GM19238 (cell line): Measurements from ENCODE around the gene IPCEF1.
"Not testable (repeated sequence)": the region's sequence is repeated elsewhere in the genome, so short reads cannot be mapped to it uniquely, and the experiment has no call there.

Experiments
- DNase-seq: peaks from one replicate; pipeline ENCODE4 v3.0.0; 2011; ENCODE audit warnings: low spot score; ENCODE audit not compliant: insufficient read length

Gene IPCEF1

DNA sequence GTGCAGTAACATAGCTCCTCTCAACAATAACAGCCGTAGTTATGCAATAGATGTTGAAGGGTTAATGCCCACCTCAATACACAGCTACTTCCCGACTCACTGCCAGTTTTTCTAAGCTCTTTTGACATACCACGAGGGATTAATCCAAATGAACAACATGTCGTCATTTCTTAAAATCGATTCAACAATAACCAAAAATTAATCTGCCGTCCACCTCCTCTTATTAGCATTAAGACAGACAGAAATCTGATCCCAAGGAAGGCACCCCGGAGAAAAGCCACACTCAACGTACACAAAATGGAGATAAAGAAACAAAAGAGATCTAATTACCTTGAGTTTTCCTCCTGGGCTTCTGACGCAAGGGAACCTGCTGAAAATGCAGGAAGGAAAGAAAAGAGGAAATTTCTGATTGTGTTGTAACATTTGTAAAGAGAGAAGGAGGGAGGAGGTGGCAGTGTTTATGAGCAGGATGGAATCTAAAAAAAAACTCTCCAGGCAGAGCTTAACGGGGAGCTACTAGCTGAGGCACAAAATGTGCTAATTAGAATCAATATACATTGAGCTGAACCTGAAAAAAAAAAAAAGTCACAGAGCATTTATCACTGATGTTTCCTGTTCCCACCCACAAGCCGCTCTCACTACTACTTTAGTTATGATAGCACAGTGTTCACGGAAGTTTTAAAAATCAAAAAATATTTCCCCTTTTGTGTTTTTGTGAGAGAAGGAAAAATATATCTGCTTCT, 109.3 kb downstream of the IPCEF1 start:
- DNase-seq: no peak

DNA sequence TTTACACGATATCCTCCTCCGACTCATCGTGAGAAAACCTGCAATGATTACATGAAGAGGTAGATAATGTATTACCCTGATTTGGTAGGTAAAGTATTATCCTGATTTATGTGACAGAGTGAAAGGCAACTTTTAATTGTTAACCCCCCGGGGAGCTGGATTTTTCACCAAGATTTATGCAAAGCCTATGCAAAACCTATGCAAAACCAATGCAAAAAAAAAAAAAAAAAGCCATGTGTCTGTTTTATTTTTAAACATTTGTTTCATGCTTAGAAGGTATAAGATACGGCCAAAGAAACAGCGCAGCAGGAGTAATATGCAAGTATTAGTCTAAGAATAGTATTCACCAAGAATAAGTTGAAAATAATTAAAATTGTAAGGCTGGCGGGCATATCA, 109.9 kb downstream of the IPCEF1 start:
- no peak for DNase-seq

DNA sequence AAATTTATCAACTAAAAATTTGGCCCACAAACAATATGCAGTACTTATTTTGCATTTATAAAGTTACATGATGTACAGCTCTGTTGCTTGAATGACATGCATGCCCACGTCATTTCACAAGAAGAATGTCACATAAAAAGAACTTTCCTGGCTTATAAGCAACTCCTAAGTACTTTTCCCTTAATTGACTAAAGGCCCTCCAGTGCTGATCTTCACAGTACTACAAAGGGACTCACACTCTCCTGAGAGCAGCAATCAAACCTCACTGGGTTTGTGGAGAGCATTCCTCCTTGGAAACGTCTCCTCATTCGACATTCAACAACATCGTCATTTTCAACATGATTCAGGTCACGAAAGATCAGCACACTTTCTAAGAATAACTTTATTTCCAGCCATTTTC, 111.1 kb downstream of the IPCEF1 start:
- no peak for DNase-seq

DNA sequence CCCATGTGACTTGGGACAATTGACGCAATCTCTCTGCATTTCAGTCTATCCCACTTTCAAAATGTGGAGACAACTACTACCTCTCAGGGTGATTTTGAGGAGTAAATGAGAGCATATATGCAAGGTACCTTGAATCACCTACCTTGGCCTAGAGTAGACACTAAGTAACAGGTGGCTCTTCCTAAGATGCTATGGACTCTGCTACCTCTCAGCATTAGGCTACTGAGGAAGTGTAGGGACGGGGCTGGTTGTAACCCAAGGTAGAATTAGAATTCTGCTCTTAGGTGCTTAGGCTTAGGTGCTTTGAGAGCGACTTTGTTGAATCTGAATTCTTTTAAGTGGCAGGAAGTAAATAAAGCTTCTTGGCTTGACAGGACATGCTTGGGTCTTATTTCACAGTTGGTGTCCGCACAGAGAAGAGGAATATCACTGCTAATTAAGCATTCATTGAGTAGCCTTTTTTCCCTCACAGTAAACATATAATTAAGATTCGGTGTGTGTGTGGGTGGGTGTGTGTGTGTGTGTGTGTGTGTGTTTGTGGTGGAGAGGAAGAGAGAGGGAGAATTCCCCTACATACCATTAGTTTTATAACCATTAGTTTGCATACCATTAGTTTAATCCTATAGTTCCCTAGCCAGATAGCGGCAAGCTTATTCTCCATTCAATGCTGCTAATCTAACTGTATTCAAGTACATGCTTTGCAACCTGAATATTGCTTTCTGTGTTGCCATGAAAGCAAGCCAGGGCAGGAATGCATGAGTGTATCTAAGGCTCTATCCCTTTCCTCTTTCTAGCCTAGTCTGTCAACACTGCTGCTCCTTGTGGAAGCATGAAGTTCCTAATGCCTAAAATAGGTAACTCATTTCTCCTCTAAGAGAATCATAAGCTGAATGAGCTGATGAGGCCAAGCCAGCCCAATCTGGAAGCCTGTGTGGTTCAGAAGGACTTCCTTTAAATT, 112.5 kb downstream of the IPCEF1 start:
- no peak for DNase-seq

DNA sequence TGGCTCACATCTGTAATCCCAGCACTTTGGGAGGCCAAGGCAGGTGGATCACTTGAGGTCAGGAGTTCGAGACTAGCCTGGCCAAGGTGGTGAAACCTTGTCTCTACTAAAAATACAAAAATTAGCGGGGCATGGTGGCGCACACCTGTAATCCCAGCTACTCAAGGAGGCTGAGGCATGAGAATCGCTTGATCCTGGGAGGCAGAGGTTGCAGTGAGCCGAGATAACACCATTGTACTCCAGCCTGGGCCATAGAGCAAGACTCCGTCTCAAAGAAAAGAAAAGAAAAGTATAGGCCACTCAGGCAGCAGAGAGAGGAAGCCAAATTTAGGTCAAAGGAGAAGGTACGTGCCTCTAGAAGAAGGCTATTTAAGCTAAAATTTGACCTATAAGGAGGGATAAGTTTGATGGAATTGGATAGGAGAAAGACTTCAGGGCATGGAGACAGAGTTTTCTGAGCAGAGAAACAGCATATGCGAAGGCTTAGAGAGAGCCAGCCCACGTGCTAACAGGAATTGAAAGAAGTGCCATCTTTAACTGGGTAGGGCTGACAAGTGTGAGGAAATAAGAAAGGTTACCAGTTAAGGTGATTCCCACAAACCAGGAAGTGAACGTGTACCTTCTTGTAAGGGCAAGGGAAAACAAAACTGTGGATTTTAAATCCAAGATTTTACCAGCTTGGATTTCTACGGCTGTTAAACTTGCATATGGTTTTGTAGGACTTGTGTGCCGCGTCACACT, 113.8 kb downstream of the IPCEF1 start:
- no peak for DNase-seq

DNA sequence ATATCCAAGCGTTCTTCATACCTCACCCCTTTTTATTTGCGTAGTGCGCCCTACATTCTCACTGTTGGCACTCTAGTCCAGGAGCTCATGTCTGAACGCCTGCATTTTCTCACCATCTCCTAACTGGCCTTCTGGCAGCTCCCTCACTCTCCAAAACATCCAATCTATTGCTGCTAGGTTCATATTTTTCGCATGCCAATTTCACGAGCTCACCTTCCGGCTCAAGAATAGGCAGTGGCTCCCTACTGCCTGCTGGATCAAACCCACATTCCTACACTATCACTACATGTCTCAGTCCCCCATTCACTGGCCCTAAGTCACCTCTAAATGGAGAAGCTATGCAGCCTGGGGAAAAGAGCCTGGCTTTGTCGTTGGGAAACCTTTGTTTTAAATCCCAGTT, 115.0 kb downstream of the IPCEF1 start:
- no peak for DNase-seq

DNA sequence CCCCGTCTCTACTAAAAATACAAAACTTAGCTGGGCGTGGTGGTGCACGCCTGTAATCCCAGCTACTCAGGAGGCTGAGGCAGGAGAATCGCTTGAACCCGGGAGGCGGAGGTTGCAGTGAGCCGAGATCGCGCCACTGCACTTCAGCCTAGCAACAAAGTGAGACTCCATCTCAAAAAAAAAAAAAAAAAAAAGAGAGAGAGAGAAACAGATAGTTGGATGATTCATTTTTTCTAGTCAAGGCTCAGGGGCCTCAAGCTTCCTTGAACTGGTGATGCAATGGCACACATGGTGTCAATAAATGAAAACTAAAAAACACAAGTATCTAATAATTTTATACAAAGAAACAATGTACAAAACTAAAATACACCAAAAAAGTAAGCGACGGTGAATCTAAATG, 115.5 kb downstream of the IPCEF1 start:
- not testable (repeated sequence) for DNase-seq

DNA sequence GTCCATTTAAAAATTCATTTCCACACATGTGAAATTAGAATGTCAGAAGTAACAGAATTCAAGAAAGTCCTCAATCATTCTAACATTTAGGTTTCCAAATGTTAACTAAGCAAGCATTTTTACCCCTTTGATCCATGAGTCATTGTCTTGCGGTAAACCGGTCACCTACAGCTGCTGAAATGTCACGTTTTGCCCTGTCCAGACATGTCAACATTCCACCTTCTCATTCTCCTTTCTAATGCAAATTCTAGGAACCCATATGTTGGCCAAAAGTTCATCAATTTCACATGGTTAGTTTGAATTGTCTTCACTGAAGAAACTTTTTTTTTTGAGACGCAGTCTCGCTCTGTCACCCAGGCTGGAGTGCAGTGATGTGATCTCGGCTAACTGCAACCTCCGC, 117.2 kb downstream of the IPCEF1 start:
- no peak for DNase-seq

DNA sequence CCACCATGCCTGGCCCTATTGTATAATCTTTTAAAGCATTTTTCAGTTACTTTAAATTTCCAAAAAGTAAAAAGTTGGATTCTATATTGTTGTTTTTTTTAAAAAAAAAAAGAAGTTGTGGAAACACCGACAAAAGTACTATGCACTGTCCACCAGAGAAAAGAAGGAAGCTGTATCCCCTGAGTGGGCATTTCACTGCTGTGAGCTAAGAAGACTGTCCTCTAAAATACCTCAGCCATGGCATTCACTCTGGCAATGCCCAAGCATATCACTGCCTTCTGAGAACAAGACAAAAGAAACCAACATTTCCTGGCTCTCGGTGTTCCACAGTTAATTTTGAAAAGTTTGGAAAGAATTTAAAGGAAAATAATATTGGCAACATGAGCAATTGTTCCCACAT, 117.8 kb downstream of the IPCEF1 start:
- DNase-seq: no peak

DNA sequence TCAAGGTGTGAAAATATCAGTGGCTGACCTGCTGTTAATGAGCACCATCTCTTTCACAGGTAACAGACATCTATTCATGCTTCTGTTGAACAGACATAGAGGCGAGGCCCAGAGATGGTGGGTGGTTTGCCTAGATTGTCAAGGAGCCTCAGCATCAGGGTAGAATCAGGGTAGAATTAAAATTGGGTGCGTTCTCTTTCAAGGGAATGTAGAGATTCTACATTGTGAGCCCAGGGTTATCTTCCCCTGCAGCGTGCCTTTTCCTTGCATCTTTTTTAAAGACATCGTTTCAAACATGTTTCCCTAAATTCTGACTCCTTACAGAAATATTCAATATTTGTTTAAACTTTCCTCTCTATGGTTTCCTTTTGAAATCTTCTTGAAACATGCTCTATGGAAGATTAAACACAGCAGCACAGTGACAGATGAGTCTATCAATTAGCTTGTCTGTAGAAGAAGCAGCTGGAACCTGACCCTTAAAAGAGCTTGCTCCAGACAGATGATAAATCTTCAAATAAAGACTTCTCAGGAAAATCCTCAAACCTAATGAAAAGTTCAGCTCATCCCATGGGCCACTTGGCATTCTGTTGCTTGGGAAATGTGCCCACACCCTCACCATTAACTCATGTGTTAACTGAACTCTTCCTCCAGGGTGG, 119.8 kb downstream of the IPCEF1 start:
- no peak for DNase-seq

DNA sequence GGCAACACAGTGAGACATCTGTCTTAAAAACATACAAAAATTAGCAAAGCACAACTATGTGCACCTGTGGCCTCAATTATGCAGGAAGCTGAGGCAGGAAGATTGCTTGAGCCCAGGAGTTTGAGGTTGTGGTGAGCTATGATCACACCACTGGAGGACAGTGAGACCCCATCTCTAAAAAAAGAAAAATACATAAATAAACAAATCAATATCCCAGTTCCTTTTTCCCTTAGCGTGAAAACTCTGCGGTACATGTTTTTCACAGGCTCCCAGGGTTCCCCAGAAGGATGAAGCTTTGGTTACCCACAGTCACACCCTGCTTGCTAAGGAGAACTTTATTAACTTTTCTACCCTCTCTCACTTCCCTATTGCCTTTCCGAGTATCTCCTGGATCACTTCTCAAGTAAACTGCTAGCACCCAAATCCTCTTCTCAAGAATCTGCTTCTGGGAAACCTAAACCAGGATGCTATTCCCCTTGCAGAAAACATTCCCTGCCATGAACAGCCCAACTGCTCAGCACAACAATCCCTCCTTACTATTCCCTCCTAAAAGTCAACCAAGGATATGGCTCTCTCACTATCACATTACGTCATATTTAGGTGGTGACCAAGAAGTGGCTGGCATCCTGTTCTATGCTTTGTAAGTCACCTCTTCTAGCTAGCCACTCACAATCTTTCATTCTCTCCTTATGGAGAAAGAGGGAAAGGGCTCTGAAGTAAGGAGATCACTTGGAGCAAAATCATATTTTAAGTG, 122.4 kb downstream of the IPCEF1 start:
- no peak for DNase-seq

DNA sequence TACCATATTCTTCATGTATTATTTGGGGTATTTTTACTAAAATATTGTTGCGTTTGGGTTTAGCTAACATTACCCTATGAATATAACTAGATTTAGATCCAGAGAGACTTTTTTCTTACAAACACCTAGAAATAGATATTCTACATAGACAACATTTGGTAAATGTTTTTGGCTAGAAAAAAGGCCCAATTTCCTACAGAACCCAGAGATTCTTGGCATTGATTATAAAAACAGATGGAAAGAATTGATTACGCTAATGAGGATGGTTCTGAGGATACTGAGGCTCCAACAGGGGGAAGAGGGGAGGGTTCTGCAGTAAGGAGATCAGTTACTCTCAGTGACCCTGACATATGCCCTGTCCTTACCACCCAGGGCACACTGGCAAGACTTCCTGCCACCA, 123.2 kb downstream of the IPCEF1 start:
- no peak for DNase-seq

DNA sequence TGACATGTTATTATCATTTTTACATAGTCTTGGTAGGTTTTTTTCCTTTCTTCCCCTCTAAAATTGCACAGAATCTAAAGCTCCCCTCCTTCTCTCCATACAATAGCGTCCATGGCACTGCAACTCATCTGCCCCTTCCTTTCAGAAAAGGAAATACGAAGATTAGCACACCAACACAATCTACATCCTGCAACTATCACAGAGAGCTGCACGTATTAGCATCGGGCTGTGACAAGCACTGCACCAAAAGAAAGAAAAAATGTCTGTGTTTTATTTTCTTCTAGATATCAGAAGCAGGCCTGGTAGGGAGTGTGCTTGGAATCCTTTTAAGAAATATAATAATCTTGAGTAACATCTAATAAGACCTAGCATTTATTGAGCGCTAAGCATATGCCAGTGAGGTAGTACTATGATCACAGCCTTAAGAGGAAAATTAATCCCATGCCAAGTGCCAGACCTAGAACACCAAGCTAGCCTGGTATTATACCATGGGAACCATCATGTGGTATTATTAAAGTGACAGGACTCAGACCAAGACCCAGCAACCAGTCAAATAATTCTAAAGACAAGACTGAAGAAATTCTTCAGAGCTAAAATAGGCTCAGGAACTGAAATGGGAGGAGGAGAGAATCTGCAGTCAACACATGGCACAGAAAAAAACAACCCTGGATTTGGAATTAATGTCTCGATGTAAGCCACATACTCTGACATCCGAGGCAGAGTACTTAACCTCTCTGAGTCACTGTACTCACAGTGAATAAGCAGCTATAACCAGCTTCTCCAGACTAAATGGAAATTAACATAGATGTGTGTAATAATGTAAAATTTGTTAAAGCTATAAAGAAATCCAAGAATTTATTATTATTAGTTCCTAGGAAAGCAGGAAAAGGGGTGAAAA, 124.3 kb downstream of the IPCEF1 start:
- no peak for DNase-seq

DNA sequence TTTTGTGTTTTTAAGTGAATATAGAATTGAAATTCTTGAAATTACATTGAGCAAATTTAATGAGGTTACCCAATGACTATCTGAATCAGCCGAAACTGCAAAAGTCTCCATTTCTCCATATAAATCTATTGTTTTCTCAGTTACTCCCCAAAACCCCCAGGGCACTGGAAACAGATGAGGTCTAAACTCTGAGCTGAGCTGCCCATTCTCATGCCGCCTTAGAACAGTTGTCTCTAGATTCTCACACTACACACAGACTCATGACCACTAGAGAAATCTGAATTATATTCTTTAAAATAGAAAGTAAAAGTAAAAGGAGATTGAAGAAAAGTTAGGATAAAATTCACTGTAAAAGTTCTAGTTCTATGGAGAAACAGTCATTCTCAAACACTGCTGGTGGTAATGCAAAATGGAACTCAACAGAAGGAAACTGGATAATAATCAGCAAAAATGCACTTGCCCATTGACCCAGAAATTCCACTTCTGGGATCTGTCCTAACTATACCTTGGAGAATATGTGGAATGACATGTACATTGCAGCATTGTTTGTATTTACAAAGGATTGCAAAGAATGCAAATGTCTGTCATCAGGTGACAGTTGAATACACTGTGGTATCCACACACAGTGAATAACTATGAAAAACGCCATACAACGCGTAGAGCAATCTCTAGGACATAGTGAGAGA, 125.5 kb downstream of the IPCEF1 start:
- no peak for DNase-seq

DNA sequence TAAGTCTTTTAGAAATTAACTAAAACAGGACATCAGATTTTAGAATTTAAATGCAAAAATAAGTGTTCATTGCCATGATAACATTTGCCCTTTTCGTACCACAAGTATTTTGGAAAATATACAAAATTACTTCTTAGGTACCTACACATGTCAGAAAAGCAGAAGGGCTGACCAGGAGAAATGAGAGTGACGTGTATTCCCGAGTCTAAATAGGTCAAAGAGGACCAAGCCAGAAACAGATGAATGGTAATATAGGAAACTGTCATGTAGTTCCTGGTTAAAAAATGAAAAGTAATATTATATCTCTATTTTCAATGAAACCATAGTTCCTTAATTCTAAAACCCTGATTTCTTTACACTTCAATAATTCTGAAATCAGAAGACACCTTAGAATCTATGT, 126.2 kb downstream of the IPCEF1 start:
- no peak for DNase-seq

DNA sequence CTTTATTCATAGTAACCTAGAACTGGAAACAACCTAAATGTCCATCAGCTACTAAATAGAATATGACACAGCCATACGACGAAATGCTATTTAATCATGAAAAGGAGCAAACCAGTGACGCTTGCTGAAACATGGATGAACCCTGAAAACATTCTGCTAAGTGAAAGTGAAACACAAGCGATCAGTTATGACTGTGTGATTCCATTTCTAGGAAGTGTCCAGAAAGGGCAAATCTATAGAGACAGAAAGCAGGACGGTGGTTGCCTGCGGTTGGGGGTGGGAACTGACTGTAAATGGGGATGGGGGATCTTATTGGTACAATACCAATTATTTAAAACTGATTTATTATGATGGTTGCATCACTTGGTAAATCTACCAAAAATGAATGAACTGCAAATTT, 126.8 kb downstream of the IPCEF1 start:
- no peak for DNase-seq

DNA sequence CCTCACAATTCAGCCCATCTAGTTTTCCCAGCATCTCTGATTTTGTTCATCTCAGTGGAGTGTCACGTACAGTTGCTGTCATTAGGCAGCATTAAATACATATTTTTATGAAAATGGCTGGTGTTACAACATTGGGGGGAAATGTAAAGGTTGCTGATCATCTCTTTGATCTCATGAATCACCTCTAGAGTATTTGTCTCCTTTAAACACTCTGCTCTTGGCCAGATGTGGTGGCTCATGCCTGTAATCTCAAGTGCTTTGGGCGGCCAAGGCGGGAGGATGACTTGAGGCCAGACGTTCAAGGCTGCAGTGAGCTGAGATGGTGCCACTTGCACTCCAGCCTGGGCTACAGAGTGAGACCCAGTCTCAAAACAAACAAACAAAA, 128.1 kb downstream of the IPCEF1 start:
- DNase-seq: no peak

DNA sequence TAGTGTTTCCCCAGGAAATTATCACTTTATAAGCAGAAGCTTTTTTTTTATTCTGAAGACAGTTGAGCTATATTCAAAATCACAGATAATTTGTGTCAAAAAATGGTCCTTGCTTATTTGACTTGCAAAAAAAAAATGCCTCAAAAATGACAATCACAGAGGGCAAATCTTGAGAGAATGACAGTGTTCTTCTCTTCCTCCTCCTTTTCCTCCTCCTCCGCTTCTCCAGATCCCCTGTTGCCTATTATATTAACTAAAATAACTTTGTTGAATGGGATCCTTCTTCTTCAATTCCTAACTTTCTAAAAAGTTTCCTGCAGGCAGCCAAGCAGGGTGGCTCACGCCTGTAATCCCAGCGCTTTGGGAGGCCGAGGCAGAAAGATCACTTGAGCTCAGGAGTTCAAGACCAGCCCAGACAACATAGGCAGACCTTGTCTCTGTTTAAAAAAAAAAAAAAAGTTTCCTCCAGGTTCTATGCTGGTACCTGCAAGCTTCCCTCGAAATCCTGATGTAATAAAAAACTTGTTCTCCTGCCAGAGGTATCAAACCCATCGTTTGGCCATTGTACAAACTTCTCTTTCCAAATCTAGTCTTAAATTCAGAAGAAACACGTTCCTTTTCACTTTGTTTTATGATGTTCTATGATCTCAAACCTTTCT, 128.6 kb downstream of the IPCEF1 start:
- DNase-seq: no peak

DNA sequence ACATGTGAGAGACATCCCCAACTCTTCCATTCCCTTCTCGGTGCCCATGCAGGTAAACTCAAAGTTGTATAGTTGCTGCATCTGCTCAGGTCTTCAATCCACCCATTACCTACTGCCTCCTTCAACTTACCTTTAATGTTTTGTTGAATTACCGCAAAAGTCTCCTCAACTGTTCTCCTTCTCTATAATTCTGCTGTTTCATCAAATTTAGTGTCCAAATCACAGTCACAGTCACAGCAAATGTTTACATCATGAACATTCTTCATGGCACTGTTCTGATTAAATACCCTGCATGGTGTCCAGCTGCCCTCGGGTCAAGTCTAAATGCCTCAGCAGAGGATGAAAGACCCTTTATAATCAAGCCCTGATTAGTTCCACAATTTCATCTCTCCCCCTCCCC, 130.1 kb downstream of the IPCEF1 start:
- DNase-seq: no peak
